Dermis lymphatic vessel endothelial cell (primary cell): ENCODE measurements around the gene OR52B2. TPM values are rescaled to one million over a fixed set of nuclear protein-coding genes. Genes with fewer than 3 reads are reported as not detected.

ENCODE experiments used
- total RNA-seq: library from RNA; depleted of rRNA; stranded (reverse); fragments of >200 nt; gene quantifications from 2 replicates; pipeline ENCODE4 v1.2.1, GENCODE V29; 2014

The OR52B2 gene
- total RNA-seq = not detected in 2 replicates

GRCh38 chr11:6170226-6170625, at the start of gene OR52B2:
Gene OR52B2 (minus strand): TSS chr11:6170326. CDS start chr11:6170326, 0 bp downstream.

GRCh38 chr11:6205366-6205765, 35.2 kb upstream of the OR52B2 start, which contains the start of gene C11orf42:
Gene C11orf42 (plus strand): TSS chr11:6205557. CDS start chr11:6205616, 59 bp downstream.

GRCh38 chr11:6199174-6199810, 29.2 kb upstream of the OR52B2 start, which contains the start of gene OR52W1:
Gene OR52W1 (plus strand): TSS chr11:6199224. CDS start chr11:6199224, 0 bp downstream.

Other genes starting within 250 kb of the OR52B2 start
- gene OR56A3, start 228.1 kb downstream of the OR52B2 start, total RNA-seq = not detected in 2 replicates
- not detected in 2 replicates for gene OR56A5, start 201.8 kb downstream of the OR52B2 start, total RNA-seq
- not detected in 2 replicates for gene OR52L1, start 183.3 kb downstream of the OR52B2 start, total RNA-seq
- gene OR56A4, start 163.4 kb downstream of the OR52B2 start, total RNA-seq = not detected in 2 replicates
- not detected in 2 replicates for gene OR56A1, start 139.6 kb downstream of the OR52B2 start, total RNA-seq
- gene OR56B4, start 62.6 kb downstream of the OR52B2 start, total RNA-seq = not detected in 2 replicates
- gene OR52W1, start 28.9 kb upstream of the OR52B2 start, total RNA-seq = not detected in 2 replicates
- not detected in 2 replicates for gene C11orf42, start 35.2 kb upstream of the OR52B2 start, total RNA-seq
- 8.3 and 9.6 TPM in 2 replicates for gene FHIP1B, start 64.3 kb upstream of the OR52B2 start, total RNA-seq
- gene CNGA4, start 68.8 kb upstream of the OR52B2 start, total RNA-seq = under 0.01 TPM in 1 of 2 replicates, not detected in the other
- gene CCKBR, start 89.5 kb upstream of the OR52B2 start, total RNA-seq = not detected in 2 replicates
- gene CAVIN3, start 150.2 kb upstream of the OR52B2 start, total RNA-seq = 78.0 and 95.1 TPM in 2 replicates
- 13.5 and 14.1 TPM in 2 replicates for gene SMPD1, start 220.1 kb upstream of the OR52B2 start, total RNA-seq
- gene APBB1, start 248.8 kb upstream of the OR52B2 start, total RNA-seq = 24.9 and 34.5 TPM in 2 replicates